Uterus (tissue), 4 donors: ENCODE results near the gene CLDND1. TPM values are rescaled to one million over a fixed set of nuclear protein-coding genes. Genes with fewer than 3 reads are reported as not detected.
A peak's percentile ranks its signal among the peaks of the same experiment; 100 is the strongest.

Experiments used
- DNase-seq, 2 donors: peaks; one replicate each; pipeline ENCODE4 v3.0.0-alpha.2; 2019 to 2020
- H3K27ac ChIP-seq, 2 donors: fragments of 200-600 bp; sonication (generic); 1 replicate in 1 of 2; 2 replicates in 1 of 2; pipeline ENCODE4 v1.5.1; 2016 to 2018
- H3K27me3 ChIP-seq, 2 donors: fragments of 200-600 bp; sonication (generic); one replicate each; pipeline ENCODE4 v1.5.1; 2018 to 2019; ENCODE audit warnings: control low read depth in 1 of 2
- H3K36me3 ChIP-seq, 2 donors: fragments of 200-600 bp; sonication (generic); one replicate each; pipeline ENCODE4 v1.5.1; 2019; ENCODE audit warnings: control low read depth in 1 of 2
- H3K4me1 ChIP-seq, 2 donors: fragments of 200-600 bp; sonication (generic); one replicate each; pipeline ENCODE4 v1.5.1; 2018 to 2019; ENCODE audit warnings: control low read depth in 1 of 2
- H3K4me3 ChIP-seq, 2 donors: fragments of 200-600 bp; sonication (generic); 1 replicate in 1 of 2; 2 replicates in 1 of 2; pipeline ENCODE4 v1.5.1; 2018 to 2019; ENCODE audit warnings: mild to moderate bottlenecking in 1 of 2
- H3K9me3 ChIP-seq, 2 donors: fragments of 200-600 bp; sonication (generic); one replicate each; pipeline ENCODE4 v1.5.1; 2019; ENCODE audit warnings: control low read depth in 1 of 2
- POLR2A ChIP-seq, 2 donors: fragments of 450-650 bp; IDR thresholded peaks; one replicate each; pipeline ENCODE4 v1.6.1; 2016; ENCODE audit warnings: antibody characterized with exemption in 2 of 2, mild to moderate bottlenecking in 1 of 2, moderate library complexity in 1 of 2
- intact Hi-C: fragments of 100-400 bp; cut with DNase I; formaldehyde crosslinking; loops from one replicate; pipeline ENCODE4 v1.15.1; 2023; ENCODE audit warnings: low total_unique reads
- total RNA-seq, 4 donors: library from RNA; depleted of rRNA in 3 of 4; stranded (reverse); fragments of >200 nt in 3 of 4; gene quantifications; one replicate each; pipeline versions ENCODE4 v1.1.0 to v1.2.4, GENCODE V29; 2014 to 2023
- TF ChIP-seq, protein P1 (sequence below), 4 experiments: fragments of 200-600 bp in 2 of 4; fragments of 450-650 bp in 2 of 4; sonication (generic) in 2 of 4; IDR thresholded peaks; one replicate each; pipeline ENCODE4 v1.5.1; 2016 to 2019; ENCODE audit warnings: antibody characterized with exemption in 4 of 4, mild to moderate bottlenecking in 2 of 4, moderate library complexity in 1 of 4
- donor health status: DM: yes; HTN: yes; CAD: no.

The CLDND1 gene
- total RNA-seq, 4 donors from 2014 or later, result 134 to 253 (median 150) TPM

- no peaks in the 10 kb centered on the region for H3K9me3 ChIP-seq
- H3K4me1 ChIP-seq, result no peaks in the 10 kb centered on the region
- H3K4me3 ChIP-seq, result no peak overlapping the region
- H3K27me3 ChIP-seq, result no peaks in the 10 kb centered on the region
- intact Hi-C loops, result no loop called here
- H3K36me3 ChIP-seq, result no peaks in the 10 kb centered on the region
- no peak for DNase-seq
- no peak overlapping the region for H3K27ac ChIP-seq
- TF ChIP-seq, protein P1, sequence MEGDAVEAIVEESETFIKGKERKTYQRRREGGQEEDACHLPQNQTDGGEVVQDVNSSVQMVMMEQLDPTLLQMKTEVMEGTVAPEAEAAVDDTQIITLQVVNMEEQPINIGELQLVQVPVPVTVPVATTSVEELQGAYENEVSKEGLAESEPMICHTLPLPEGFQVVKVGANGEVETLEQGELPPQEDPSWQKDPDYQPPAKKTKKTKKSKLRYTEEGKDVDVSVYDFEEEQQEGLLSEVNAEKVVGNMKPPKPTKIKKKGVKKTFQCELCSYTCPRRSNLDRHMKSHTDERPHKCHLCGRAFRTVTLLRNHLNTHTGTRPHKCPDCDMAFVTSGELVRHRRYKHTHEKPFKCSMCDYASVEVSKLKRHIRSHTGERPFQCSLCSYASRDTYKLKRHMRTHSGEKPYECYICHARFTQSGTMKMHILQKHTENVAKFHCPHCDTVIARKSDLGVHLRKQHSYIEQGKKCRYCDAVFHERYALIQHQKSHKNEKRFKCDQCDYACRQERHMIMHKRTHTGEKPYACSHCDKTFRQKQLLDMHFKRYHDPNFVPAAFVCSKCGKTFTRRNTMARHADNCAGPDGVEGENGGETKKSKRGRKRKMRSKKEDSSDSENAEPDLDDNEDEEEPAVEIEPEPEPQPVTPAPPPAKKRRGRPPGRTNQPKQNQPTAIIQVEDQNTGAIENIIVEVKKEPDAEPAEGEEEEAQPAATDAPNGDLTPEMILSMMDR (IDR thresholded peaks at IDR 0.05), result no peak
- no peak for TF ChIP-seq POLR2A (IDR thresholded peaks at IDR 0.05)
Observed at GRCh38 chr3:98528474-98529346, 6.0 kb upstream of the CLDND1 start.

DNA sequence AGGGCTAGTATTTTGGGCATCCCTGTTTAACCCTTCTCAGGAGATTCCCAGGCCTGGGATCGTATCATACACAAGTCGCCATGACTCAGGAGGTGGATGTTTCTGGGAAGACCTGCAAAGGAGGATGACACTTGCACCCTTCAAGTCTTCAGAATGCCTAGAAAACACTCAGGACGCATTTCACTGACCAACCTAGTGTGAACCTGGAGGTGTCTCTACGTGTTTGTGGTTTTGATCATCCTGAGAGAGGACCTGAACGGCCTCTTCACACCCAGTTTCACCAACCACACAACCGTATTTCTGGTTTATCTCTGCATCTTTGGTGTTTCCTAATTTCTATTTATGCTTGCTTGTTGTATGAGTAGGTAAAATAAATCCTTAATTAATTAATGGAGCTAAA lies 2.8 kb upstream of the CLDND1 start:
- H3K36me3 ChIP-seq, result no peaks in the 10 kb centered on the region
- H3K4me1 ChIP-seq, result peaks cover 0 to 7% of the 10 kb centered on the region in 2 donors
- no peaks in the 10 kb centered on the region for H3K27me3 ChIP-seq
- intact Hi-C loops, result no loop called here
- H3K4me3 ChIP-seq, result no peak overlapping the region
- no peak overlapping the region for H3K27ac ChIP-seq
- DNase-seq, result no peak
- TF ChIP-seq, protein P1 (IDR thresholded peaks at IDR 0.05), result no peak
- no peak for TF ChIP-seq POLR2A (IDR thresholded peaks at IDR 0.05)
- no peaks in the 10 kb centered on the region for H3K9me3 ChIP-seq

GRCh38 chr3:98521897-98522543 lies 682 bp downstream of the CLDND1 start:
- TF ChIP-seq, protein P1 (IDR thresholded peaks at IDR 0.05), result no peak
- no peak for TF ChIP-seq POLR2A (IDR thresholded peaks at IDR 0.05)
- no peaks in the 10 kb centered on the region for H3K9me3 ChIP-seq
- H3K4me1 ChIP-seq, result peaks cover 0 to 18% of the 10 kb centered on the region in 2 donors
- peak; percentile 16 to 34 for DNase-seq
- intact Hi-C loops, result no loop called here
- H3K4me3 ChIP-seq, result peak overlapping the region; percentile 73 to 77
- no peaks in the 10 kb centered on the region for H3K27me3 ChIP-seq
- peak overlapping the region; percentile 96 to 97 for H3K27ac ChIP-seq
- H3K36me3 ChIP-seq, result no peaks in the 10 kb centered on the region

GRCh38 chr3:98519351-98519750 lies 3.4 kb downstream of the CLDND1 start:
- Histone ChIP-seq H3K27me3 (no peaks in the 10 kb centered on the region), H3K9me3 (no peaks in the 10 kb centered on the region), H3K4me3 (no peak overlapping the region), H3K27ac (no peak overlapping the region), H3K36me3 (no peaks in the 10 kb centered on the region), H3K4me1 (peaks cover 0 to 18% of the 10 kb centered on the region in 2 donors)
- intact Hi-C loops, result no loop called here
- TF ChIP-seq, protein P1 (IDR thresholded peaks at IDR 0.05), result no peak
- TF ChIP-seq POLR2A (IDR thresholded peaks at IDR 0.05), result no peak
- no peak for DNase-seq

DNA sequence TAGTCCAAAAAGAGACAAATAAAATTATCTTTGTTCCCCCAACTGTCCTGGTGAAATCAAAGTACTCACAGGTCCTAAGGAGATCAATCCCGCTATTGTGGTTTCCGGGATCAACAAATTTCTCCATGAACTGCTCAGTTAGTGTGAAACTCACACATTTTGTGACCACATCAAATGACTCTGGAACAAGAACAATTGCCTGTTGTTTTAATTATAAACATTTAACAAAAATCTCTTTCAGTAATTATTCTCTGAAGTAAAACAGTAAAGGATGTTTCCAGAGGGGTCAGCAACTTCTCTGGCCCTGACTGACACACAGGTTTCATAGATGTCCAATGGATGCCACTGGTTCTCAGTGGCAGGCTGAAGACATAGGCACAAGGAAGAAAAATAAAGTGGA lies 3.9 kb downstream of the CLDND1 start:
- Histone ChIP-seq H3K4me1 (peaks cover 0 to 18% of the 10 kb centered on the region in 2 donors), H3K27ac (no peak overlapping the region), H3K4me3 (no peak overlapping the region), H3K9me3 (no peaks in the 10 kb centered on the region), H3K27me3 (no peaks in the 10 kb centered on the region), H3K36me3 (no peaks in the 10 kb centered on the region)
- intact Hi-C loops, result no loop called here
- TF ChIP-seq POLR2A (IDR thresholded peaks at IDR 0.05), result no peak
- TF ChIP-seq, protein P1 (IDR thresholded peaks at IDR 0.05), result no peak
- DNase-seq, result no peak
